B cell (primary cell): Measurements from ENCODE around the gene RERE. TPM values are rescaled to one million over a fixed set of nuclear protein-coding genes. Genes with fewer than 3 reads are reported as not detected.

Source experiments
- ATAC-seq: fragments of 200-7000 bp; cut with Tn5 transposase; one replicate; pipeline ENCODE4 v1.10.0; 2021; ENCODE audit warnings: low read depth, mild to moderate bottlenecking, moderate number of reproducible peaks, moderate library complexity
- CTCF ChIA-PET: fragments of 350-600 bp; sonication (Branson Sonifier 250); formaldehyde crosslinking; loops from one replicate; lab custom pipeline; 2021; ENCODE audit warnings: antibody characterized with exemption, inconsistent platforms; lab: Charles Lee
- POLR2A ChIA-PET: fragments of 350-600 bp; sonication (Branson Sonifier 250); formaldehyde crosslinking; loops from one replicate; lab custom pipeline; 2021; ENCODE audit warnings: antibody characterized with exemption; lab: Charles Lee
- DNase-seq: peaks from one replicate; pipeline ENCODE4 v3.0.0; 2013
- H2AFZ ChIP-seq: 2 replicates; pipeline ENCODE4 v1.6.1; 2012; ENCODE audit warnings: mild to moderate bottlenecking, low read depth, low read length; ENCODE audit not compliant: insufficient read depth, poor library complexity, severe bottlenecking
- H3K27ac ChIP-seq, 2 donors: 1 replicate in 1 of 2; 2 replicates in 1 of 2; pipeline ENCODE4 v1.5.1; 2012 to 2013; ENCODE audit warnings: low read length in 2 of 2, mild to moderate bottlenecking in 2 of 2, moderate library complexity in 1 of 2
- H3K27me3 ChIP-seq, 4 experiments: fragments of 200-600 bp in 1 of 4; sonication (generic) in 1 of 4; replicated peaks in 1 of 4; 1 replicate in 2 of 4; 2 replicates in 2 of 4; pipeline versions ENCODE4 v1.6.1 to v1.7.0; 2013 to 2016; ENCODE audit warnings: low read length in 3 of 4, mild to moderate bottlenecking in 2 of 4, mixed read lengths in 1 of 4, moderate library complexity in 1 of 4; ENCODE audit not compliant: insufficient read depth in 4 of 4, control insufficient read depth in 3 of 4; ENCODE audit errors: control extremely low read depth in 1 of 4
- H3K36me3 ChIP-seq, 2 experiments: replicated peaks in 1 of 2; 1 replicate in 1 of 2; 2 replicates in 1 of 2; pipeline versions ENCODE4 v1.6.1 to v1.7.1; 2013; ENCODE audit warnings: low read length in 1 of 2; ENCODE audit not compliant: insufficient read depth in 2 of 2, control insufficient read depth in 1 of 2; ENCODE audit errors: control extremely low read depth in 1 of 2, extremely low read depth in 1 of 2
- H3K4me1 ChIP-seq, 2 donors: fragments of 200-600 bp in 1 of 2; sonication (generic) in 1 of 2; 1 replicate in 1 of 2; 2 replicates in 1 of 2; pipeline versions ENCODE4 v1.5.1 to v1.6.1; 2013 to 2017; ENCODE audit warnings: low read length in 2 of 2; ENCODE audit not compliant: control insufficient read depth in 2 of 2, insufficient read depth in 2 of 2
- H3K4me2 ChIP-seq: replicated peaks from 2 replicates; pipeline ENCODE3; 2012; ENCODE audit warnings: mild to moderate bottlenecking, low read depth, low read length; ENCODE audit not compliant: poor library complexity, severe bottlenecking
- H3K4me3 ChIP-seq, 5 experiments: fragments of 200-600 bp in 1 of 5; sonication (generic) in 1 of 5; 1 replicate in 3 of 5; 2 replicates in 2 of 5; pipeline versions ENCODE4 v1.5.1 to v1.7.0; 2011 to 2016; ENCODE audit warnings: low read length in 4 of 5, mild to moderate bottlenecking in 4 of 5, low read depth in 2 of 5, control low read depth in 1 of 5, moderate library complexity in 1 of 5; ENCODE audit not compliant: insufficient read depth in 1 of 5; ENCODE audit errors: control extremely low read depth in 1 of 5, extremely low read depth in 1 of 5
- H3K79me2 ChIP-seq: fragments of 200-600 bp; sonication (generic); one replicate; pipeline ENCODE4 v1.6.0; 2016; ENCODE audit warnings: low read length; ENCODE audit not compliant: control insufficient read depth, insufficient read depth
- H3K9ac ChIP-seq: fragments of 200-600 bp; sonication (generic); 2 replicates; pipeline ENCODE4 v1.6.1; 2017; ENCODE audit warnings: mild to moderate bottlenecking, low read length, moderate library complexity
- H3K9me3 ChIP-seq, 3 donors: one replicate each; pipeline versions ENCODE4 v1.6.1 to v1.7.1; 2013; ENCODE audit warnings: low read length in 2 of 3; ENCODE audit not compliant: control insufficient read depth in 2 of 3, insufficient read depth in 1 of 3; ENCODE audit errors: control extremely low read depth in 1 of 3
- H4K20me1 ChIP-seq: 2 replicates; pipeline ENCODE4 v1.6.0; 2012; ENCODE audit warnings: mild to moderate bottlenecking, low read length; ENCODE audit not compliant: insufficient read depth, control insufficient read depth, poor library complexity, severe bottlenecking
- H3K27ac Mint-ChIP-seq: one replicate; pipeline ENCODE4 v1.8.0; 2021; ENCODE audit warnings: mixed read lengths
- H3K27me3 Mint-ChIP-seq: one replicate; pipeline ENCODE4 v1.8.0; 2021; ENCODE audit warnings: mixed read lengths
- H3K4me1 Mint-ChIP-seq: one replicate; pipeline ENCODE4 v1.8.0; 2021; ENCODE audit warnings: mixed read lengths
- H3K4me3 Mint-ChIP-seq: one replicate; pipeline ENCODE4 v1.8.0; 2021; ENCODE audit warnings: mixed read lengths
- H3K9me3 Mint-ChIP-seq: one replicate; pipeline ENCODE4 v1.8.0; 2022; ENCODE audit warnings: mixed read lengths; ENCODE audit not compliant: insufficient read depth
- EZH2 ChIP-seq: IDR thresholded peaks from 2 replicates; pipeline ENCODE4 v1.6.1; 2012; ENCODE audit warnings: borderline replicate concordance, low read depth, mild to moderate bottlenecking, moderate library complexity, low read length; ENCODE audit not compliant: insufficient read depth, poor library complexity, severe bottlenecking
- WGBS: methylation state at CpG from one replicate; pipeline ENCODE4 v1.1.5; 2013; ENCODE audit warnings: missing lambda C conversion rate; ENCODE audit not compliant: insufficient coverage; 5-methylcytosine and 5-hydroxymethylcytosine counted together
- intact Hi-C: fragments of 100-400 bp; cut with micrococcal nuclease; formaldehyde crosslinking; loops from one replicate; pipeline ENCODE4 v1.10.0; 2022
- polyA plus RNA-seq: library from polyadenylated mRNA; depleted of rRNA; stranded (reverse); fragments of >200 nt; gene quantifications from 2 replicates; pipeline ENCODE4 v1.2.3, GENCODE V29; 2012
- total RNA-seq, 2 donors: library from RNA; stranded (reverse); fragments of 120-200 nt in 1 of 2; gene quantifications; 1 replicate in 1 of 2; 2 replicates in 1 of 2; pipeline versions ENCODE4 v1.2.3 to v1.2.4, GENCODE V29; 2013 to 2022
- TF ChIP-seq, protein P1 (sequence below): fragments of 200-600 bp; IDR thresholded peaks from one replicate; pipeline ENCODE4 v1.8.0; 2022; ENCODE audit warnings: antibody characterized with exemption, mild to moderate bottlenecking

RERE gene
- total and polyA plus RNA-seq, 2 donors (not counting 1 experiment from before 2014, with no cell fraction given): 27.3 to 132 TPM

DNA sequence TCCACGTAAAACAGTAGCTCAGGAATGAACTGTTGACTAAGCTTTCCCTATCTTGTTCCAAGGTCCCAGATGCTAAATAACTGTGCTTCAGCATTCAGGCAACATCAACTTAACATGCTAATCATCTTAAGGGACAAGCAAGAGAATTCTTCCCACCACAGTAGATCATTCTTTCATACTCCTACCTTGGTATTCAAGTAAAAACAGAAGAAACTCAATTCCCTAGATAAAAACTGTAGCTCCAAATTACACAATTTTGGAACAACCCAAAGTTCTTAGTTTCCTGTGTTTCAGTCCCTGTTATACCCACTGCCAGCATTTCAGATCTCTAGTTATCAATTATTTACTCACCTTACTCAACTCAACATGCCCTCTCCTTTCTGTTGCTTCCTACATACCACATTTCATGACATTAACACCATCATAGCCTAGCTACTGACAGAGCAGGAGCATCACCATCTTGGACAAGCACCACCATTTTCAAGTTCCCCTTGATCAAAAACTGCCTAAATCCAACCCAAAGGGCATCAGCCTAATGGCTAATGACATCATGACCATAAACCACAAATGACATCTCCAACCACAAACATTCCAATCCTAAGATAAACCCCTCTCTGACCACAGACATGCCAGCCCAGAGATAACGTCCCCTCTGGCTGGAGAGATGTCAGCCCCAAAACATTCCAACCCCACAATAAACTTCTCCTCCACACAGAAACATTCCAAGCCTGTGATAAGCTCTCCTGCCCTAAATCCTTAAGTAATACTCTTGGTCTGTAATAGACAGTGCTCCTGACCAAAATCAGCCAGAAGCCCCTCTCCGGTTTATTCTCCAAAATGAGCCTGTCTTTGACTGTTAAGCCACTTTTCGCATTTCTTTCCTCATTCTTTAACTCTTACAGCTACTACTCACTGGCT, 191.2 kb downstream of the RERE start:
- no peaks in the 10 kb centered on the region for H3K36me3 ChIP-seq
- H3K79me2 ChIP-seq: peaks cover 56% of the 10 kb centered on the region
- DNase-seq (no peak), ATAC-seq (no peak)
- peak overlapping the region; percentile 65 for H3K27ac Mint-ChIP-seq
- CTCF ChIA-PET: interaction anchor here (1.2 kb wide), 1 partner anchor 34 kb away, joined by 4 read pairs; no protein-coding TSS in a partner anchor
- no peaks in the 10 kb centered on the region for H3K27me3 Mint-ChIP-seq
- H3K27ac ChIP-seq: peak overlapping the region; percentile 46 to 95
- peaks cover 80% of the 10 kb centered on the region for H3K4me1 Mint-ChIP-seq
- H3K9ac ChIP-seq: no peak overlapping the region
- peak overlapping the region; percentile 9 for H3K4me3 Mint-ChIP-seq
- no peak overlapping the region for H3K4me3 ChIP-seq
- H3K9me3 ChIP-seq: no peaks in the 10 kb centered on the region
- no peak overlapping the region for H2AFZ ChIP-seq
- H4K20me1 ChIP-seq: no peaks in the 10 kb centered on the region
- WGBS: 73% methylated on average over 4 of the region's 4 CpGs
- H3K4me1 ChIP-seq: peaks cover 78 to 81% of the 10 kb centered on the region in 2 donors
- intact Hi-C loops: no loop called here
- H3K4me2 ChIP-seq: peak overlapping the region; percentile 35
- POLR2A ChIA-PET: no interaction called here
- H3K9me3 Mint-ChIP-seq: no peaks in the 10 kb centered on the region
- TF ChIP-seq, protein P1, sequence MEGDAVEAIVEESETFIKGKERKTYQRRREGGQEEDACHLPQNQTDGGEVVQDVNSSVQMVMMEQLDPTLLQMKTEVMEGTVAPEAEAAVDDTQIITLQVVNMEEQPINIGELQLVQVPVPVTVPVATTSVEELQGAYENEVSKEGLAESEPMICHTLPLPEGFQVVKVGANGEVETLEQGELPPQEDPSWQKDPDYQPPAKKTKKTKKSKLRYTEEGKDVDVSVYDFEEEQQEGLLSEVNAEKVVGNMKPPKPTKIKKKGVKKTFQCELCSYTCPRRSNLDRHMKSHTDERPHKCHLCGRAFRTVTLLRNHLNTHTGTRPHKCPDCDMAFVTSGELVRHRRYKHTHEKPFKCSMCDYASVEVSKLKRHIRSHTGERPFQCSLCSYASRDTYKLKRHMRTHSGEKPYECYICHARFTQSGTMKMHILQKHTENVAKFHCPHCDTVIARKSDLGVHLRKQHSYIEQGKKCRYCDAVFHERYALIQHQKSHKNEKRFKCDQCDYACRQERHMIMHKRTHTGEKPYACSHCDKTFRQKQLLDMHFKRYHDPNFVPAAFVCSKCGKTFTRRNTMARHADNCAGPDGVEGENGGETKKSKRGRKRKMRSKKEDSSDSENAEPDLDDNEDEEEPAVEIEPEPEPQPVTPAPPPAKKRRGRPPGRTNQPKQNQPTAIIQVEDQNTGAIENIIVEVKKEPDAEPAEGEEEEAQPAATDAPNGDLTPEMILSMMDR: no peak
- no peak for TF ChIP-seq EZH2
- no peaks in the 10 kb centered on the region for H3K27me3 ChIP-seq

DNA sequence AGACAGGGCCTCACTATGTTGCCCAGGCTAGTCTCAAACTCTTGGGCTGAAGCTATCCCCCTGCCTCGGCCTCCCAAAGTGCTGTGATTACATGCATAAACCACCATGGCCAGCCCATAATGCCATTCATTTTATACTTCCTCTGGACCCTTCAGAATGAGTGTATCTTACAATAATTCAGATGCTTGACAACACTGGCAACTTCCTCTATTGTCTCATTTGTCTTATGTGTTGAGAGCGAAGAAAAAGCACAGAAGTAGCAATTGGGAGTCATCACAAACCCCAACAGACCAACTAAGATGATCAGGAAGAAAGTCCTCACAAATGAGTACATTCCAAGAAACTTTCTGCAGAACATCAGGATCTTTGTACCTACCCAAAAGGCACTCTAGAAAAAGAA, 191.9 kb downstream of the RERE start:
- CTCF ChIA-PET: interaction anchor here (1.2 kb wide), 1 partner anchor 35 kb away, joined by 4 read pairs; no protein-coding TSS in a partner anchor
- no peaks in the 10 kb centered on the region for H3K27me3 Mint-ChIP-seq
- Histone ChIP-seq H3K36me3 (no peaks in the 10 kb centered on the region), H3K27ac (peak overlapping the region; percentile 8 to 95), H3K9ac (peak overlapping the region; percentile 2), H3K79me2 (peaks cover 56% of the 10 kb centered on the region), H2AFZ (no peak overlapping the region), H3K9me3 (no peaks in the 10 kb centered on the region), H4K20me1 (no peaks in the 10 kb centered on the region), H3K4me3 (peak overlapping the region in 1 of 5 experiments; percentile 12), H3K4me1 (peaks cover 73% of the 10 kb centered on the region in 2 donors), H3K4me2 (peak overlapping the region; percentile 34), H3K27me3 (no peaks in the 10 kb centered on the region)
- intact Hi-C loops: no loop called here
- ATAC-seq (no peak), DNase-seq (peak; percentile 50)
- peak overlapping the region; percentile 30 for H3K4me3 Mint-ChIP-seq
- WGBS: 20% methylated on average over 1 of the region's 2 CpGs
- TF ChIP-seq EZH2: no peak
- TF ChIP-seq, protein P1: no peak
- POLR2A ChIA-PET: no interaction called here
- H3K9me3 Mint-ChIP-seq: no peaks in the 10 kb centered on the region
- H3K4me1 Mint-ChIP-seq: peaks cover 81% of the 10 kb centered on the region
- peak overlapping the region; percentile 65 for H3K27ac Mint-ChIP-seq
